Activated CD4-positive, CD25-positive, alpha-beta regulatory T cell treated with anti-CD3 and anti-CD28 coated beads, Interleukin-2, amount 50 U/mL, for 24 hours (primary cell): Measurements from ENCODE around the gene ZFAND6.
A peak's percentile ranks its signal among the peaks of the same experiment; 100 is the strongest.
"Not testable (repeated sequence)": the region's sequence is repeated elsewhere in the genome, so short reads cannot be mapped to it uniquely, and the experiment has no call there.

Source experiments
- ATAC-seq, 2 donors: fragments of 150-1000 bp; cut with Tn5 transposase; one replicate each; pipeline ENCODE4 v1.10.0; 2021; ENCODE audit warnings: mild to moderate bottlenecking in 1 of 2, moderate library complexity in 1 of 2

Gene ZFAND6

DNA sequence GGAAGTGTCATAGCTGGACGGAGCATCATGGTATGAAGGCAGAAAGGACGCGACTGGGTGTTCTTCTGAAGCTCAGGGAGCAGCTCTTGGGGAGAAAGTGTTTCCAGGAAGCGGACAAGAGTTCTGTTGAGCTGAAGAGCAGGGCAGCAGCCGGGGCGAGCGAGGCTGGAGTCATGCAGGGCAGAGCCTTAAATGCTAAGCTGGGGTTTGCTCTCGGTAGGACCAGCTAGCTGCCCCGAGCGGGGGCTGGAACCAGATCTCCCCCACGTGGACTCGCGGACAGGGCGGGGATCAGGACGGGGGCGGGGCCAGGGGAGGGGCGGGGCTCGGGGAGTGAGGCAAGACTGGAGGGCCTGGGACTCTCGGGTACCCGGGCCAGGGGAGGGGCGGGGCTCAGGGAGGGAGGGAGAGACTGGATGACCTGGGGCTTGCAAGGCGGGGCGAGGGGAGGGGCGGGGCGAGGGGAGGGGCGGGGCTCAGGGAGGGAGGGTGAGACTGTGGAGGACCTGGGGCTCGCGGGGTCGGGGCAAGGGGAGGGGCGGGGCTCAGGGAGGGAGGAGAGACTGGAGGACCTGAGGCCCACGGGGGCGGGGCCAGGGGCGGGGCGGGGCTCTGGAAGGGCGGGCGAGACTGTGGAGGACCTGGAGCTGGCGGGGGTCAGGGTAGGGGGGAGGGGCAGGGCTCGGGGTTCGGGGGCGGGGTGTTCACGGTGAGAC, 92.9 kb downstream of the ZFAND6 start:
- ATAC-seq, result peak; percentile 74 to 78

DNA sequence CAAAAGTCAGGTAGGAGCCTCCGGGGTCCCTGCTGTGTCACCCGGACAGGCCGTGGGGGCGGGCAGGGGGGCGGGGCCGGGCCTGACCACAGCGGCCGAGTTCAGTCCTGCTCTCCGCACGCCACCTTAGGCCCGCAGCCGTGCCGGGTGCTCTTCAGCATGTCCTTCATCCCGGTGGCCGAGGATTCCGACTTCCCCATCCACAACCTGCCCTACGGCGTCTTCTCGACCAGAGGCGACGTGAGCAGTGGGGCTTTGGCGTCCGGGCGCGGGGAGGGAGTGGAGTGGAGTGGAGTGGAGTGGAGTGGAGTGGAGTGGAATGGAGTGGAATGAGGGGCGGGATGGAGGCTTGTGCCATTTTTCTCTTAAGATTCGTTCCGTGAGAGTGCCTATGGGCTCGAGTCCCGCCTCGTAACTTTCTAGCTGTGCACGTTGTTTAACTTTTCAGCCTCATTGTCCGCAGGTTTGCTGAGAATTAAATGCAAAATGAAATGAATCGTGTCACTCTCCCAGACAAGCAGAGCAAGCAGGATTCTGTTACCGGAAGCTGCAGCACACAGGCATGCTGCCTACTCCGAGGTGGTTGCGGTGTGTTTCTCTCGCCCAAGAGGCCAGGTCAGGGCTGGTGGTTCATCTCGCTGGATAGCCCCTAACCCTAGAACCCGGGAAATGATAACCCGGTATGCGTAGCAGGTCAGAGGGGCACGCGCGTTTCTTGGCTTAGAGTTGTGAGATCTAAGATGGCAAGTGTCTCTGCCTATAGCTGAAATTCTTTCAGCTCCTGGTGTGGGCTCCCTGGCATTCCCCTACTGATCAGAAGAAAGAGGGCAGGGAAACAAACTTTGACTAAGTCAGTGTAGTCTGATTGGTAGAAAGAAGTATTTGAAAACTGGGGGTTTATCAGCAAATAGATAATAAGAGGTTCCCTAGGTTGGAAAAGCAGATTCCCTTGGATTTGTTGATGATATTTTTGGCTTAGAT, 93.7 kb downstream of the ZFAND6 start, which contains the start of gene FAH:
Gene FAH, plus strand, starts transcription at position 104 of the 981 bp plus-strand sequence. Its CDS starts 56 bp downstream, at position 160.
- peak; percentile 70 to 76 for ATAC-seq

DNA sequence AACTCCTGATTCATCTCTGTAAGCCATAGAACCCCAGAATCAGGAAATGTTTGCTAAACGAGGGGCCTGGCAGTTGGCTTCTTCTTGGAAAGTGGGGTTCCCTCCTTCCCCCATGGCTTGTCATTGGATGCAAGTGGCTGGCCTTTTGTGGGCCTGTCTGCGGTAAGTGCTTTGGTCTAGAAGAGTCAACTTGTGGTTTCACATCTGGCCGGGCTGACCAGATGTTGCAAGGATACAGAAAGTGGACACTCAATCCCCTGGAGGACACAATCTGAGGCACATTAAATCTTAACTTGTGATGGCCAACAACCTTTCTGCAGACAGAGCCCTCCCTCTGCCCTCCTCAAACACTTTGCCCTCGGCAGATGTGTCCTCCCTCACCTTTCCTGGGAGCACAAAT, 94.4 kb downstream of the ZFAND6 start:
- no peak for ATAC-seq

DNA sequence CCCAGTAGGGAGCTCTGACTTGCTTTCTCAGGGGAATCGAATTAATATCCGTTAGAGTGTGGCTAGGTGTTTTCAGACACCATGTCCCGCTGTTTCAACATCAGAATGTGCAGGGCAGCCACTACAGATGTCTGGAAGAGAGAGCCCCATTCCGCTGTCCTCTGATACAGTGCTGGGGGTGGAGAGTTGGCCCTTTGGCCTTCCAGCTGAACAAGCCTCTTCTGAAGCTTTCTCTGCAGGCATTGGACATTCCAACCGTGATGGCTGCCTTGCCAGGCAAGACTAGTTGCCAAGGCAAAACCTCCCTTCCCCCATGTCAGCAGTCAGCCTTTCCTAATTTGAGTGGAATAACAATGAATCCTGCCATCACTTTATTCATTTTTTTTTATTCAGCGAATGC, 94.9 kb downstream of the ZFAND6 start:
- no peak for ATAC-seq

DNA sequence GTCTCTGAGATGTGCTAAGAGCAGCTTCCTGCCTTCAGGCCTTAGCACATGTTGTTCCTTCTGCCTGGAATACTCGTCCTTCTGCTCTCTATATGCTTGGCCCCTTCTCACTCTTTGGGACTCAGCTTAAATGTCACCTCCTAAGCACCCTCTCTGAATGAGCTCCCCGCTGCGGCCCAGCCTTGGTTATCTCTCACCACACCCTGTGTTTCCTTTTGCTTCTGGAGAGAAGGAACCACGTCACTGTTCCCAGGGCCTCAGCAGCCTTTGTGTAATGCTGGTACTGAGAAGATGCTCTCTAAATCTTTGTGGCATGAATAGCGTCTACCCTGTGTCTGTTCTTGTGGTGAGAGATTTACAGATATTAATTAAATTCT, 95.5 kb downstream of the ZFAND6 start:
- ATAC-seq, result no peak

DNA sequence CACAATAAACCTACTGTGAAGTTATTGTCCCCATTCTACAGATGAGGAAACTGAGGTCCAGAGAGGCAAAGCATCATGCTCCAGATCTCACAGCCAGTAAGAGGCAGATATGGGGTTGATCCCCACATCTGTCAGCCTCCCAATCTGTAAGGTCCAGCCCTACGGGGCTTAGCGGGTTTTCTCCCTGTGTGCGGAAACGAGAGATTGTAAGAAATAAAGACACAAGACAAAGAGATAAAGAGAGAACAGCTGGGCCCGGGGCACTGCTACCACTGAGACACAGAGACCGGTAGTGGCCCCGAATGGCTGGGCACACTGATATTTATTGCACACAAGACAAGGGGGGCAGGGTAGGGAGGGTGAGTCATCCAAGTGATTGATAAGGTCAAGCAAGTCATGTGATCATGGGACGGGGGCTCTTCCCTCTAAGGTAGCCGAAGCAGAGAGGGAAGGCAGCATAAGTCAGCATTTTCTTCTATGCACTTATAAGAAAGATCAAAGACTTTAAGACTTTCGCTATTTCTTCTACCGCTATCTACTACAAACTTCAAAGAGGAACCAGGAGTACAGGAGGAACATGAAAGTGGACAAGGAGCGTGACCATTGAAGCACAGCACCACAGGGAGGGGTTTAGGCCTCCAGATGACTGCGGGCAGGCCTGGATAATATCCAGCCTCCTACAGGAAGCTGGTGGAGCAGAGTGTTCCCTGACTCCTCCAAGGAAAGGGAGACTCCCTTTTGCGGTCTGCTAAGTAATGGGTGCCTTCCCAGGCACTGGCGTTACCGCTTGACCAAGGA, 96.1 kb downstream of the ZFAND6 start:
- not testable (repeated sequence) for ATAC-seq

DNA sequence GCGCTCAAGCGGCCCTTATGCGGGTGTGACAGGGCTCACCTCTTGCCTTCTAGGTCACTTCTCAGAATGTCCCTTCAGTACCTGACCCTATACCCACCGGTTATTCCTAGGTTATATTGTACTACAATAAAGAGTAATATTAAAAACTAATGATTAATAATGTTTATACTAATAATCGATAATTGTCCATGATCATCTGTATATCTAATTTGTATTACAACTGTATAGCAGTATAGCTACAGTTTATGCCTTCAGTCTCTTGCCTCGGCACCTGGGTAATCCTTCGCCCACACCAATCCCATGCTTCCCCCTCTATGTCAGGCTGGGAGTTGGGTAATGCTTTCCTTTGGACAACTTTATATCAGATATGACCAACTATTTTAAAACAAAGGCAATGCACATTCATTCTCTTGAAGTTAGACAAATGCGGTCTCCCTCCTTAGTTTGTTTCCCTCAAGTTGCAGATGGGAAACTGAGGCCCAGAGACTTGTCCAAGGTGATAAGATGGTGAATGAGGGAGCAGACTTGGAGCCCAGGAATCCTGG, 96.8 kb downstream of the ZFAND6 start:
- no peak for ATAC-seq

DNA sequence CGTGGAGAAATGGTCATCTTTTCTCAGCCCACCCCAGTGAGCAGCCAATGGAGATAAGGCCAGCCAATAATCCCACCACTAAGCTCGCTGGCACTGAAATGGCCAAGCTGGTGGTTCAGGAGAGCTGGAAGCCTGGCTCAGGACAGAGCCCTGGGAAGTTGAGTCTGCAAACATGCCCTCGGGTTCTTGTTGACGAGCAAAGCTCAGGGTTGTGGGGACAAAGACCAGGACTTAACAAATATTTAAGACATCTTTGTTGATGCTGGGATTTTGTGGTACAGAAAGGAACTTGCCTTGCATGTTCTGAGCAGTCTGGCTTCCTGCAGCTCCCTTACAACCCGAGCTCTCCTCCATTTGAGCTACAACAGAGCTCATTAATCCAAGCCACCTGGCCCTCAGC, 97.7 kb downstream of the ZFAND6 start:
- ATAC-seq, result no peak

DNA sequence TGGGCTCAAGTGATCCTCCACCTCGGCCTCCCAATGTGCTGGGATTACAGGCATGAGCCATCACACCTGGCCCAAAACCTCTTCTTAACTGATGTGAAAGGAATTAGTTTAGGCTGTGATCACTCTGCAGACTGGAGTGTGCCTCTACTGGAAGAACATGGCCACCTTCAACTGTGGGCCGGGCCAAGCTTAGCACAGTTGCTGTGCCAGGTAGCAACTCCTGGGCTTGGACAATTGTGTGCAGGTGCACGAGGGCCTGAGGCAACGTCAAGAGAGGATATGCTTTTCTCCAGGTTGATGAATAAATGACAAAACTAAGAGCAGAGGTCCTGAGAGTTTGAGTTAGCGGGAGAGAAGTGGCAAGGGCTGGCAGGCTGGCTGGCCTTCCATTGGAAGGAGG, 99.8 kb downstream of the ZFAND6 start:
- ATAC-seq, result no peak

DNA sequence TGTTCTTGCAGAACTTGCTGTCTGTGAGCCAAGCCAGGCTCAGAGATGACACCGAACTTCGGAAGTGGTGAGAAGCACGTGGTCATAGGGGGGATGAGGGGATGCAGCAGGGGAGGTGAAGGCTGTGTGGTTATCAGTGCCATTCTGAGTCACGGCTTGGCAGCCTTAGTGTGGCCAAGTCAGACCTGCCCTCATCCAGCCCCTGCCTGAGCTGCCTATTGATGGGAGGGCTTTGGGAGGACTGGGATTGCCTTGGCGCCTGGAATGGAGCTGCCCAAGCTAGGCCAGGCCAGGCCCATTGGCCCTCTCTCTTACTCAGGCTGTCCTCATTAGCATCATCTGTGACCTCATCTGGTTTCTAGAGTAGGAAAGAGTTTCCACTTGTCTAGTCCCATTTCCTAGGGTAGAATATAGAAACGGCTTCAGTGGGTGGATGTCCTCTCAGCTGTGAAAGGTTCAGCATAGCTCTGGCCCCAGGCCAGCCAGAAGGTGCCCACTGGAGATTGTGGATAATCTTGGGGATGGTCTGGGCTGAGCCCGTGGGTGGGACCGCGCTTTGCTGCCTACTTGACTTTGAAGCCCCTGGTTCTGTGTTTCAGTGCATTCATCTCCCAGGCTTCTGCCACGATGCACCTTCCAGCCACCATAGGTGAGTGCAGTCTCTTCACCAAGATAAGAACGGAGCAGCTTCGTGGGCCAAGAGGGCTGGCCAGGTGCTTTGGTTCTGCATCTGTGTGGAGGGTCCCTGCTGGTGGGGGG, 100.5 kb downstream of the ZFAND6 start:
- ATAC-seq, result no peak

DNA sequence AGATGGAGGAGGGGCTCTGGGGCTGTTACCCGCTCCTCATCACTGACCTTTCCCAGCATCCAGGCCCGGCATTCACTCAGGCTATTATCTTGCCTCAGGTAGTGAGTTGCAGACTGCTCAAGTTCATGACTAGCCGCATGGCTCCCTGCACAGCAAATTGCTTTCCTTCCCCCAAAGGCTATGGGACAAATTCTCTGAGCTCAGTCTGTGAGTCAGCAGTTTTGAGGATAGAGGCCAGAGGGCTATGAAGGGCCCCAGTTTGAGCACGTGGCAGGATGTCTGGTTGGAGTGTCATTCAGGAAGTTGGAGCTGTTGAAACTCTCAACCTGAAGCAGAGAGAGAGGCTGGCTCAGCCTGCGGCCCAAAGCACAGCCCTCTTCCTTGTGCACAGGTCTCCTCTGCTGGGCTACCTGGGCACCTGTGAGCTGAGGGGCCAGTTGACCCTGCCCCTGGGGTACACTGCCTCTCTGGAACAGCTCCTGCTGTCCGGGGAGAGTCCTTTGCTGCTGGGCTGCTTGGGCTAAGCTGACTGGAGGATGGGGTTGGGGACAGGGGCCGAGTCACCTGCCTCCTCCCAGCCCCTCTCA, 101.2 kb downstream of the ZFAND6 start:
- peak; percentile 78 to 86 for ATAC-seq

DNA sequence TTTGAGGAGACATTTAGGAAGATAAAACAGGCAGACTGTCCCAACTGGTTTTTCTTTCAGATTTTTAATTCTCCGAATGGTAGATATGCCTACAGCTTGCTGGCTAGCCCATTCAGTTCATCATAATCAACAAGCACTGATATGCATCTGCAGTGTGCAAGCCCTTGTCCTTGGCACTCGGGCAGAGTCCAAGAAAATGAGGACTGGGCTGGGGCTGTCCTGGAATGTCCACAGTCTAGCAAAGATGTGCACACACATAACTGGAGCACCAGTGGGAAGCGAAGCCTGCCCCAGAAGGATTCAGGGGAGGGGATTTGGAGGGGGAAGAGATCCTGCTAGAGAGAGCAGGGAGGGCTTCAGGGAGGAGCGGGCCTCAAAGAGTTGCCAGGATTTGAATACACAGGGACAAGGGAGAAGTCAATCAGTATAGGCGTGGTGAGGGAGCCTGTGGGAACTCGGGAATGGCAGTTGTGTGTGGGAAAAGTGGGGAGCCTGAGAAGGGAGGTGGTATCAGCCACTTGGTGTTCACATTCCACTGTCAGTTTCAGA, 102.1 kb downstream of the ZFAND6 start:
- ATAC-seq, result no peak

DNA sequence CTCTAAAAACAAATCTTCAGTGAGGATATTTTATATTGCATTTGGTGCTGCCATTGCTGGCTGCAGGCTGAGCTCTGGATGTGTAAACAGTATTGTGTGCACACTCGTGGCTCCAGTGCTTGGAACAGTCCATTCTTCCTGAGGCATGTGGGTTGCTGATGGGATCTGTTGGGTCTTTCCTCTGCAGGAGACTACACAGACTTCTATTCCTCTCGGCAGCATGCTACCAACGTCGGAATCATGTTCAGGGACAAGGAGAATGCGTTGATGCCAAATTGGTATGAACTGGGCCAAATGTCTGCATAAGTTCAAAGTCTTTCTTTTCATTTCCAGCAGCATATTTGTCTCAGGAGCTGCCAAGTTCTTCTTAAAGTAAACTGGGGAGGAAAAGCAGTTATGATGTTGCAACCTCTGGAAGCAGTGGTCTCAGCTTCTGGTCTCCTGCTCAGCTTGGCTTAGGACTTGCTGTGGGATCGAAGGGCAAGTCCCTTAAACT, 102.6 kb downstream of the ZFAND6 start:
- ATAC-seq, result no peak

DNA sequence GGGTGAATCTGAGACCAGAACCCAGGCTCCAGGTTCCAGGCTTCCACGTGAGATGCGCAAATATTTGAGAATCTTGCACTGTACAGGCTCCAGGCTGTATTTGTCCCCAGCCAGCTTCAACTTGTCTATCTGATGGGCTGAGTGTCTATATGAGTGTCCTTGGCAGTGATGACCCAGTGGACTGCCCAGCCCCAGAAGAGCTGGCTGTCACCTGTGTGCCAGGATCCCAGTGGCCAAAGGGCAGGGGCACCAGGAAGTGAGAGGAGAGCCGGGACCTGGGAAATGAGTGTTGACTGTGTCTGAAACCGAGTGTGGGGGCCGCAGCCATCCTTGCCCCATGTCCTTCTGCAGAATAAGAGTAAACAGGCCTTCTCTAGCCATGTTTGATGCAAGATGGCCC, 103.7 kb downstream of the ZFAND6 start:
- no peak for ATAC-seq

DNA sequence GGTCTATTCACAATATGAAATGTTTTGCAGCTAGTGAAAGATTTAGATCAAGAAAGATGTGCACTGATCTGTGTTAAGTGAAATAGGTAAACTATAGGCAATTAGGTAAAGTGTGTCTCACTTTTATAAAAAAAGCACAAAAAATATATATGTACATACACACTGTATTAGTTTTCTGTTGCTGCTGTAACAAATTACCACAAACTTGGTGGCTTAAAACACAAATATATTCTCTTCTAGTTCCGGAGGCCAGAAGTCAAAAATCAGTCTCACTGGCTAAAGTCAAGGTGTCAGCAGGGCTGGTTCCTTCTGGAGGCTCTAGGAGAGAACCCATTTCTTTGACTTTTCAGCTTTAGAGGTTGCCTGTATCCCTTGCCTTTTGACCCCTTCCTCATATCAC, 104.4 kb downstream of the ZFAND6 start:
- no peak for ATAC-seq

DNA sequence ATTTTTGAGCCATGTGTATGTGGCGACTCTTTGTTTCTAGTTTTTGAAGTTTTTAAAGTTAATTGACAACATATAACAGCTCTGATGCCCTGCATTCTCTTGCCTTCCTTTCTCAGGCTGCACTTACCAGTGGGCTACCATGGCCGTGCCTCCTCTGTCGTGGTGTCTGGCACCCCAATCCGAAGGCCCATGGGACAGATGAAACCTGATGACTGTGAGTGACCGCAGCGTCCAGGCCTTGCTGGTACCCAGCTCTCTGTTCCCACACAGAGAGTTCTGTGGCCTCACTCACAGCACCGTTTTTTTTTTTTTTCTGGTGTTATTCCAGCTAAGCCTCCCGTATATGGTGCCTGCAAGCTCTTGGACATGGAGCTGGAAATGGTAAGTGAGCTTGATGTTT, 108.5 kb downstream of the ZFAND6 start:
- no peak for ATAC-seq

DNA sequence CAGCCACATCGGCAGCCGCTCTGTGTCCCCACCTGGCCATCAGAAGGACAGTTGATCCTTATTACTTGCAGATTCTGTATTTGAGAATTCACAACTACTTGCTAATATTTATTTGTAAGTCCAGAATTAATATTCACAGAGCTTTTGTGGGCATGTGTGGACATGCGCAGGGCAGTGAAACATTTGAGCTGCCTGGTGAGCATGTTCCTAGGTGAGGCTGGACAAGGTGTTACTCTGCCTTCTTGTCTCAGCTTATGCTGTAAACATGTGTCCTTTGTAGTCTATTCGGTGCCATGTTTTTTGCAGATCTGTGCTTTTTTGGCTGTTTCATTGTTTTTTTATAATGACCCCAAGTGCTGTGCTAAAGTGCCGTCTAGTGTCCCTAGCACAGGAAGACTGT, 108.9 kb downstream of the ZFAND6 start:
- no peak for ATAC-seq

DNA sequence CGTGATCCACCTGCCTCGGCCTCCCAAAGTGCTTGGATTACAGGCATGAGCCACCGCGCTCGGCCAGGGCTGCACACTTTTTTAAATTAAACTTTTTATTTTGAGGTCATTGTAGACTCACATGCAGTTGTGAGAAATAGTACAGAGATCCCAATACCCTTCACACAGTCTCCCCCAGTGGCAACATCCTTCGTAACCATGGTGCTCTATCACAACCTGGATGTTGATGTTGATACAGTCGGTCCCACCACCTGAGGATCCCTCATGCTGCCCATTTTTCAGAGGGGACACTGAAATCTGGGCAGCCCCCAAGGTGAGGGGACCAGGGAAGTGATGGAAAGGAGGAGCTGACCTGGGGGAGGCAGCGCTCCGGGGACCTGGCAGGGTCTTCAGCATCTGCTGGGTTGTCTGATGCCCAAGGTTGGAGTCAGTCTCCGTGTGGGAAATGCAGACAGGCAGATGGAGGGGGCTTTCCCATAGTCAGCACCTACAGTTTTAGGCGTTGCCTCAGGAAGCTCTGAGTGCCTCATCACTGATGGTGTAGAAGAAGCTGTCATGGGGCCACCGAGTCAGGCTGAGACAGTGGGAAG, 110.4 kb downstream of the ZFAND6 start:
- ATAC-seq, result no peak

DNA sequence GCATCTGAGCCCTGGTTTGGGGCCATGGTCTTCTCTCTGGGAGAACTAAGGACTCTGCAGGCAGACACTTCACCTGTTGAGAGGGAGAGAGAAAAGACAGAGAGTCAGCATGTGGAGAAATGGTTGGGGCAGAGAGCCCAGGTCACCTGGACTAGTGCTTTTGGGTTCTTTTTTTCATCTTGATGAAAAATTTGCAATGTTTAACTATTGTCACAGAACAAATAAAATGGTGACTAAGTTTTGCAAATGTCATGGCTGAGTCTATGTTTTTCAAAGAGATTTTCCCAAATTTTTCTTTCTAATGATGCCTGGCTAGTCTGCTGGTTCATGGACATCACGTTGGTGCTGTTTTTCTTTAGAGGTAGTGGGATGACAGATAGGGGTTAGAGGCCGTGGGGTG, 111.1 kb downstream of the ZFAND6 start:
- no peak for ATAC-seq

DNA sequence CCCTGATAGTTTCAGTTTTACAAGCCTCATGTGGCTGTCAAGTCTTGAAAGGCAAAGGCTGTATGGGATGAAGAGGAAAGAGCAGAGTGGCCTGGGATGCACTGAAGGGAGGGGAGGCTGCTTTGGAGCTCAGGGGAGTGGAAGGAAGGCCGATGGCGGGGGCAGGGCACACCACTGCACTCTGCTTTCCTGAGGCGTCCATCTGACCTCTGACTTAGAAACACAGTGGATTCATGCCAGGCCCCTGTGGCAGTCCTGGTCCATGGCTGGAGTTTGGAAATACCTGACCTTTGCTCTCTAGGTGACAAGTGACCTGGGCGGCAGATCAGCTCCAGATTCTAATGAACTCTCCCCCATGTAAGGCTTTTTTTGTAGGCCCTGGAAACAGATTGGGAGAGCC, 112.3 kb downstream of the ZFAND6 start:
- no peak for ATAC-seq

DNA sequence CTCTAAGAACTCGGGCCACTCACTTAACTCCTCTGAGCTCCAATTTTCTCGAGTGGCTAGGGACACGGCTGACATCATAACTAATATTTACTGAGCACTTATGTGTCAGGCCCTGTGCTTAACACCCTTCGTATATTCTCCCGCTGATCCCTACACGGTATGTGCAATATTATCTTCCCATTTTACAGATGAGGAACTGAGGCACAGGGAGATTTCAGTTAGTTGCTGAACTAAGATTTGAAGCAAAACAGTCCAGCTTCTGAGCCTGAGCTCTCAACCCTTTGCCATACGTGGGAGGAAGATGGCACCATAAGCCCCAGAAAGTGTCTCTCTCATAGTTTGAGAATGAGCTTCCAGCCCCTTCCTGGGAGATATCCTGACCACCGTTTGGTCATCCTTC, 112.9 kb downstream of the ZFAND6 start:
- no peak for ATAC-seq
